ENCODE data around the gene NEU3.
"Not testable (repeated sequence)": the region's sequence is repeated elsewhere in the genome, so short reads cannot be mapped to it uniquely, and the experiment has no call there.

NEU3 gene

DNA sequence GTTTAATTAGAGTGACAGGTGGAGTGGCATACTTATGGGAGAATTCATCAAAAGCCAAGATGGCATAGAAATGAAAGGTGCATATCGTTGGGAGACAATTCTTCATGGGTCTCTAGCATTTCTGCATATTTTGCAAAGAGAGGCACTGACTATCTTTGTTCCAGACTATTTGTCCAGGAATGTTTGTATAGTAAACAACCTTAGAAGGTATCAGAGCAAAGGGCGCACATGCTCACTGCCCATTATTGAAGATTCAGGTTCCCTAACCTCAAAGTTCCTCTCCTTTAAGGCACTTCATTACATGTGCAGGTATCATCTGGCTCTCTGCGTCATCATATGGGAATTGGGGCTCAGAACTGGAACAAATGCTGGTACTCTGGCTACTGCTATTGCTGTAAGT, 4.7 kb upstream of the NEU3 start:
- no peak for DNase-seq (ENCODE audit: low read depth)

DNA sequence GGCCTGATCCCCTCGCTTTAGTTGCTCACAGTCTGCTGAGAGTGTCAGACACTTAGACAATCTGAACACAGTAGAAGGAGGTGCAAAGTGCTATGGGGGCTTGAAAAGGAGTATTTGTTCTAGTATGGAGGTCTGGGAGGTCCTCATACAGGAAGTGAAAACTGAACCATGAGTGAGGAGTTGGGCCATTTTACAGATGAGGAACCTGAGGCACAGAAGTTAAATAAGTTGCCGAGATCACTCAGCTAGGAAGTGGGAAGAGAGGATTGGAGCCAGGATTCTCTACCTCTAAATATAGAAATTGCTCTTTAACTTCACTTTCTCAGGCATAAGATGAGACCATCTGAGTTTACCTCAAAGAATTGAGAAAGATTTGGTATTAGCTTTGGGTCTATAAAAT, 4.0 kb upstream of the NEU3 start:
- no peak for DNase-seq (ENCODE audit: low read depth)

DNA sequence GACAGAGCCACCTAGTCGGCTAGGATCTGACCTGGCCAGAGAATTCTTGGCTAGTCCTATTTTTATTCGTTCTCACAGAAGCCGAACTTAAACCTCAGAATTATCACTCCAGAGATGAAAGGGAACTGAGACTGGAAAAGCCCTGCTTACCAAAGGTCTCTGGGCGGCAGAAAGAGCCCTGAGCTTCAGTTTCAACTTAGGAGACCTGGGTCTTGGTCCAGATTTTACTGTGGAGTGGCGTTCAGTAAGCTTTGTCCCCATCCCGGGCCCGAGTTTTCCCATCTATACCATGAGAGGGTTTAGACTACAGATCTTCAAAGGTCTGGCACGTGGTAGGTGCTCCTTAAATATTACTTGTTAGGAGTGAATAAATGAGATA, 516 bp downstream of the NEU3 start:
- DNase-seq (ENCODE audit: low read depth) = no peak

DNA sequence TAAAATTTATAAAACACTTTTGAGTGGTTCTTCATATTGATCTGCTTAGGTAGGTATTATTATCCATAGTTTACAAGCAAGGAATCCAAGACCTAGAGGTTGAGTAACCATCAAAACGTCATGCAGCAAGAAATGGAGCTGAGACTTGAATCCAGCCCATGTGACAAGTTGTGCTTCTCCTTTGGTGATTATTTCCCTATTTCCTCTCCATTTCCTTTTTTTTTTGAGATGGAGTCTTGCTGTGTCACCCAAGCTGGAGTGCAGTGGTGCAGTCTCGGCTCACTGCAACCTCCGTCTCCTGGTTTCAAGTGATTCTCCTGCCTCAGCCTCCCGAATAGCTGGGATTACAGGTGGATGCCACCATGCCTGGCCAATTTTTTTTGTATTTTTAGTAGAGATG, 1.4 kb downstream of the NEU3 start:
- DNase-seq (ENCODE audit: low read depth) = not testable (repeated sequence)

DNA sequence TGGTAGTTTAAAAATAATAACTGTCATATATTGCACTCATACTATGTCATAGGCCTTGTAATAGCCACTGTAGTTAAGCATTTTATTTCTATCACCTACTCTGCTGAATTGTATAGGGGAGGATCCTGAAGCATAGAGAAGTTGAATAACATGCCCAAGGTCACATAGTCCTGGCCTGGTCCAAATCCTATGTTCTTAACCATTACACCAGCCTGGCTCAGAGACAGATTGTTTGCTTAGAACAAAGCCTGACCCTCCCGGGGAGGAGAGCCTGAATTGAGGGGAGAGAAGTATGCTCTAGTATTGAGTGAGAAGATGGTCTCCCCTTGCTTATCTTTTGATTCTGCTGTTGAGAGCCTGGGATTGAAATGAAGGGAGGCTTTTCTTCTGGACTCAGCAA, 2.2 kb downstream of the NEU3 start:
- DNase-seq (ENCODE audit: low read depth) = no peak

DNA sequence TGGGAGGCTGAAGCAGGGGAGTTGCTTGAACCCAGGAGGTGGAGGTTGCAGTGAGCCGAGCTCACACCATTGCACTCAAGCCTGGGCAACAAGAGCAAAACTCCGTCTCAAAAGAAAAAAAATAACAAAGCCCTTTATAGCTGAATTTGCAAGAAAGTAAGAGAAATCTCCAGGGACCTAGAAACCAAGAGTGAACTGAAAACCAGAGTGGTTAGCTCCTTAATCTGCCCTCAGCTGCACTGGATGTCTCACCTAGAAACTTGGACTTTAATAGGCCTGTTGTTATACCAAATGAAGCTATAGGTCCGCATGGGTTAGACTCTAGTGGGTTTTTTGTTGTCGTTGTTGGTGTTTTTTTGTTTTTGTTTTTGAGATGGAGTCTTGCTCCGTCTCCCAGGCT, 4.1 kb downstream of the NEU3 start:
- DNase-seq (ENCODE audit: low read depth) = no peak

DNA sequence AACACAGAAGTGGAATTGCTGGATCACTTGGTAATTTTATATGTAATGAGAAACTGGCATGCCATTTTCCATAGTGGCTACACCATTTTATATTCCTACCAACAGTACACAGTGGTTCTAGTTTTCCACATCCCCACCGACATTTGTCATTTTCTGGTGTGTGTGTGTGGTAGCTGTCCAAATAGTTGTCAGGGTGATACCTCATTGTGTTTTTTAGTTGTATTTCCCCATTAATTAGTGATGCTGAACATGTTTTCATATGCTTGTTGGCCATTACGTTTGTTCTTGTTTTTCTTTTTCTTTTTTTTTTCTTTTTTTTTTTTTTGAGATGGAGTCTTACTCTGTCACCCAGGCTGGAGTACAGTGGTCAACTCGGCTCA, 12.2 kb downstream of the NEU3 start:
- no peak for DNase-seq (ENCODE audit: low read depth)

DNA sequence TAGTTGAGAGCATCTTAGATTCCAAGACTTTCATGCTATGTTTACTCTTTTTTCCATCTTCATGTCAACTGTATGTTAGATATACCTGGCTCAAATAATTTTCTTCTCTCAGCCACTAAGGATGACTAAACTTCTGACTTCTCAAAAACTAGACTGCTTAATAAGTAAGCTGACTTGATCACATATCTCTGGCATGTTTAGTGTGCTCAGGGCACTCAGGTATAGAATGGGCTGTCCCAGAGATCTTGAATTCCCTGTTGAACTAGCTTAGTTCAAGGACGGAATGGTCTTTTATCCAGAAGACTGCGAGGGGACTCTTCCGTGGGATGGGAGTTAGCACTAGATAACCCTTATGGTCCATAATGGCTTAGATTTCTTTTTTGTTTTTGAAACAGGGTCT, 13.0 kb downstream of the NEU3 start:
- DNase-seq (ENCODE audit: low read depth) = no peak

DNA sequence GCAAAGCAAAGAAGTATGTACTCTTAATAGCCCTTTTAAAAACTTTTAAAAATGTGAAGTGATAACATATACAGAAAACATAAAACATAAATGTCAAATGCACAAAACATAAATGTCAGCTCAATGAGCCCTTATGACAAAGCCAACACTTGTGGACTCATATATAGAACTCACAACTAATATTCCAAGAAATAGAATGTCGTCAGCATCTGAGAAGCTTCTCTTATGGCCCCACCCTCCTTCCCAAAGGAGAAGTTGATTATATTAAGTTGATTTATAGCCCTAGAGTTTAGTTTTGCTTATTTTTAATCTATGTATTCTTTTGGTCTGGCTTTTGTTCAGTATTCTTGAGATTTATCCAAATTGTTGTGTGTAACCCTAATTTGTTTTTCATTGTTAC, 13.8 kb downstream of the NEU3 start:
- DNase-seq (ENCODE audit: low read depth) = no peak

DNA sequence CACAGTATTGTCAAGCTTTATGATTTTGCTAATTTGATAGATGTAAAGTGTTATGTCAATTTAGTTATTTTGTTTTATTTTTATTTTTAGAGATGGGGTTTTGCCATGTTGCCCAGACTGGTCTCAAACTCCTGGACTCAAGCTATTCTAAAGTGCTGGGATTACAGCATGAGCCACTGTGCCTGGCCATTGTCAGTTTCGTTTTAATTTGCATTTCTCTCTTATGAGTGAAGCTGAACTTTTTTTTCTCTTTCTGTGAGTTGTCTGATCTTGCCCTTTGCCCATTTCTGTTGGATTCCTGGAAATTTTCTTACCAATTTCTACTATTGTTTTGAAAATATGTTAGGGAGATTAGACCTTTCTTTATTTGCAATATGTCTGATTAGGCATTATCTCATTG, 15.5 kb downstream of the NEU3 start:
- DNase-seq (ENCODE audit: low read depth) = no peak

DNA sequence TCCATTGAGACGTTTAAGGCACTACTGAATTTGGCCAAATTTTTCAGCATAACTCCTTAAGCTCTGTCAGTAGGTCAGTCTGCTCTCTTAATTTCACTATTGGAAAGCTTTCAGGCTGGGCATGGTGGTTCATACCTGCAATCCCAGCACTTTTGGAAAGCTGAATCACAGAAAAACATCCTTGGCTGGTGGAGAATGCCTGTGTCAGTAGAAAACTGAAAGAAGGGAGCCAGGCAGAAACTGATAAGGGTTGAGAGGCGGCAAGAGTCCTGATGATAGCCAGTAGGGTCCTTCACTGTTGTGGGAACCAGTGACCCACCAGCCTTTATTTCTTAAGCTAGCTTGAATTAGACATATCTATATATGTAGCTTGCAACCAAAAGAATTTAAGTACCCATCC, 22.6 kb downstream of the NEU3 start:
- no peak for DNase-seq (ENCODE audit: low read depth)

DNA sequence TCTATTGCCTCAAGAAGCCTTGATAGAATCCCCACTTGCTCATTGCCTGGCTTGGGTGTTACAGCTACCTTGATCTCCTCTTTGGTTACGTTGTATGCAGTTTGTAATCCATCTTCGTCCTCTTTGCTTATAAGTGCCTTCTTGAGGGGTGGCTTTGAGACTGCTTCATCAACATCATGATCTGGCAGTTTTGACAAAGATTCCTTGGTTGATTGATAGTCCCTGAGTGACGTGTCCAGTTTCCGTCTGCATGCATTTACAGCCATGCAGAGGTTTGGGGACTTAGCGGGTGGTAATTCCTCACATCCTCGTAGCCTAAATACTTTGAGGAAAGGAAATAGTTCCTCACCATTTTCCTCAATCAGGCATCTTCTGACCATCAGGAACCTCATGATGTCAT, 23.1 kb downstream of the NEU3 start:
- DNase-seq (ENCODE audit: low read depth) = no peak

DNA sequence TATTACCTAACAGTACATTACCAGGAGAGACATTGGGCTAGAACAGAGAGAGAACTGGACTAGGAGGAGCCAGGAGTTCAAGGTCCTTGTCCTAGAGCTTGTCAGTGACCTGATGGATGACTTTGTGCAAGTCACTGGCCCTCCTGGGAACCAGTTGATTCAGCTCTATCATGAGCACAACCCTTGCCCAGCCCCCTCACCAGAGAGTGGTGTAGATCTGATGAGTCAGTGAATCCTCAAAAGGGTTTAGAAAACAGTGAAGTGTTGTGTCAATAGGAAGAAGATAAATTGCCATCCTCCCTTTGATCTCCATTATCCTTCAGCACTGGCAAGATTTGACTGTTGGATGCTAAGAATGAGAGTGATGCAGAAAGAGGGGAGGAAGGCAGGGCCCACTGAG, 24.3 kb downstream of the NEU3 start:
- no peak for DNase-seq (ENCODE audit: low read depth)

DNA sequence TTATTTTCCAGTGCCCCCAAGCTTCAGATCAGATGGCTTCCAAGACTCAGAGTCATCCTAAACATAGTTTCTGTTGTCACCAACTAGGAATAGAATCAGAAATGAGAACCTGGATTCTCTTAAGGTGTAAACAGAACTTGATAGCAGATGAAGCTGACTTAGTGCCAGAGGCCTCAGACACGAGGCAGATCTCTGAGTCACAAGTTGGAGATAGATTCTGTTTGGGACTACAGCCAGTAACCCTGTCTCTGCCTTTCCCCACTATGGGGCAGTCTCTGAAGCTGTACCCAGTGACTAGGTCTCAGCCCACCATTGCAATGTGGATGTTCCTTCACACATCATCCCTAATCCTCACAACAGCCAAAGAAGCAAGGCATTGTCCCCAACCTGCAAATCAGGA, 25.4 kb downstream of the NEU3 start:
- DNase-seq (ENCODE audit: low read depth) = no peak

DNA sequence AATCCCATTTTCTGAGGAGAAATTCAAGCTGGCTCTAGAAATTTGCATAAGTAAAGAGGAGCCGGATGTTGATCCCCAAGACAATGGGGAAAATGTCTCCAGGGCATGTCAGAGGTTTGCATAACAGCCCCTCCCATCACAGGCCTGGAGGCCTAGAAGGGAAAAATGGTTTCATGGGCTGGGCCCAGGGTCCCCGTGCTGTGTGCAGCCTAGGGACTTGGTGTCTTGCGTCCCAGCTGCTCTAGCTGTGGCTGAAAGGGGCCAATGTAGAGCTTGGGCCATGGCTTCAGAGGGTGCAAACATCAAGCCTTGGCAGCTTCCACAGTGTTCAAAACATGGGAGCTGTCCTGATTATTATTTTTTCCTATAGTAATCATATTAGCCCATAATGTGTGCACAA, 30.5 kb downstream of the NEU3 start:
- not testable (repeated sequence) for DNase-seq (ENCODE audit: low read depth)

DNA sequence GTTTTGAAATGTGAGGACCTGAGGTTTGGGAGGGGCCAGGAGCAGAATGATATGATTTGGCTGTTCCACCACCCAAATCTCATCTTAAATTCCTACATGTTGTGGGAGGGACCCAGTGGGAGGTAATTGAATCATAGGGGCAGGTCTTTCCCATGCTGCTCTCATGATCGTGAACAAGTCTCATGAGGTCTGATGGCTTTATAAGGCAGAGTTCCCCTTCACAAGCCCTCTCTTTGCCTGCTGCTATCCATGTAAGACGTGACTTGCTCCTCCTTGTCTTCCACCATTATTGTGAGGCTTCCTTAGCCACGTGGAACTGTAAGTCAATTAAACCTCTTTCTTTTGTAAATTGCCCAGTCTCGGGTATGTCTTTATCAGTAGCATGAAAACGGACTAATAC, 31.6 kb downstream of the NEU3 start:
- DNase-seq (ENCODE audit: low read depth) = not testable (repeated sequence)

DNA sequence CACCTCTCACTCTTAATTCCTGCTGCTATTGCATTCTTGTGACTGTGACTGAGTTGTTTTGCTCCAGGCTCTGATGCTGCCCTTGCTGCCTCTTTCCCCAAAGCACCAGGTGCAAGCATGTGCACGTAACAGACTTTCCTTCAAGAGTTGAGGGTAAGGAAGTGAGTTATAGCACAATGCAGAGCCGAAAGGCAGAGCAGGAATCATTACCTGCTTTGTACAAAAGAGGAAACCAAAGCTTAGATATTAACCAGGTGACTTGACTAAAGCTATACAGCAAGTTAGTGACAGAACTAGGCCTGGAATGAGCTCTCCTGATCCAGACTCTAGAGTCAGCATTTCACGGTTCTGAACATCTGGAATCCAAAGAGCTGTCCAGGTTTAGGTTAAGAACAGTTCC, 33.6 kb downstream of the NEU3 start:
- DNase-seq (ENCODE audit: low read depth) = no peak

DNA sequence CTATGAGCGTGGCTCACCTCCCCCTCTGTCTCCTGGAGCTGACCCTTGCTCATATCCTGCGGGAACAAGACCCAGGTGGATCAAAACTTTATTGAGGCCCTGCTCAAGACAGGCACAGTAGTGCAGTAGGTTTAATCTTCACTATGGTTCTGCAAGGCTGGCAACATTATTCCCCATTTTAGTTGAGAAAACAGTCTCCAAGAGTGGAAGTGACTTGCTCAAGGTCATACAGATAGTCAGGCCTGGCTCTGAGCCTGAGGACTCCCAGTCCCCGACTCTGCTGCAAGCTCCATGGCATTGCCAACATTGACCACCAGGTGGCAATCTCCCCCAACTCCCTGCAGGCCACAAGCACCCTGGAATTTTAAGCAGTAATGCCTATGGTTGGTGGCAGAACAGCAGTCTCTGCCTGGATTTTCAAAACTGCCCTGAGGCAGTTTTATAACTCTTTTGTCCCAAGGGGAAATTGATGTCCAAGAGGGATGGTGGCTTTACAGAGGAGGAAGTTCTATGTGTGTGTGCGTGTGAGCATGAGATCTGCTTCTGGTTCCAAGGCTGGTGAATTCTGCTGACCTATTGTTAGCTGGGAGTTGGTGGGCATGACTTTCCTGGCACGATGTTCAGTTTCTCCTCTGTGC, 34.1 kb downstream of the NEU3 start:
- peak; percentile 56 for DNase-seq (ENCODE audit: low read depth)

DNA sequence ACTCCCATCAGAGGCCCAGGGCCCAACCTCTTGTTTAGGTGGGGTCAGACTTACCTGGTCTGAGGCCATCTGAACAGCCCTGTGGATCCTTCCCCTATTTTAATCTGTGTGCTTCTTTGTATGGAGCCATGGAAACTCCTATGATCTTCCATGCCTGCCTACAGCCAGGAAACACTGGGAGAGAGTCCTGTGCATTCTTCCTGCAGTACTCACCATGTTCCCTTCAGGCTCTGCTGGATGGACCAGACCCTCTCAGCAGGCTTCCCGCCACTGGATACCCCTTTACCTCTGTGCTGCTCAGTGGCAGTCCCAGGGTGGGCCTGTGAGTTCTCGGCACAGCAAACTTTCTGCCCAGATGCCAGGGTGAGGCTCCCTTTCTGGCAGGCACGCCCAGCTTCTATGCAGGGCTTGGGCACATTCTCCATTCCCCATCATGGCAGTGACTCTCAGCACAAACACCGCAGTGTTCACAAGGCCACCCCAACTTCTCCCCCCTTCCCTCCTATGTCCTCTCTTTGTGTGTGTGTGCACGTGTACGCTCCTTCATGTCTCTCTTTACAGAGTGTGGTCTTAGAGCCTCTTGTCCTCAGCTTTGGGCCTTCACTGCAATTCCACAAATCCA, 34.8 kb downstream of the NEU3 start:
- no peak for DNase-seq (ENCODE audit: low read depth)

DNA sequence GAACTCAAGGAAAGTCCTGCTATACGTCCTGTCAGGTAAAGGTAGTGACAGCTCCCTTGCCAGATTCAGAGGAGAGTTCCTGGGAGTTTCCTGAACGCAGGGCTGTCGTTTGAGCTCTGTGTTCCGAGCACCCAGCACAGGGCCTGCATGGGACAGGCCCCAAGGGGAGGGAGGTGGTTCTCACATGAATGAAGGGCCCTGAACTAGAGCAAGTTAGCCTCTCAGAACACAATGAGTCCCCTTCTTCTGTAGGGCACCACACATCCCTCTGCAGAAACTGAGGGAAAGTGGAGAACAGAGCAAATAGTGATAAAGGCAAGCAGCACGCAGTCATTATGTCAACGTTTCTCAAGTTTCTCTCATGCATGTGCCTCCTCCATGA, 35.3 kb downstream of the NEU3 start:
- no peak for DNase-seq (ENCODE audit: low read depth)

DNA sequence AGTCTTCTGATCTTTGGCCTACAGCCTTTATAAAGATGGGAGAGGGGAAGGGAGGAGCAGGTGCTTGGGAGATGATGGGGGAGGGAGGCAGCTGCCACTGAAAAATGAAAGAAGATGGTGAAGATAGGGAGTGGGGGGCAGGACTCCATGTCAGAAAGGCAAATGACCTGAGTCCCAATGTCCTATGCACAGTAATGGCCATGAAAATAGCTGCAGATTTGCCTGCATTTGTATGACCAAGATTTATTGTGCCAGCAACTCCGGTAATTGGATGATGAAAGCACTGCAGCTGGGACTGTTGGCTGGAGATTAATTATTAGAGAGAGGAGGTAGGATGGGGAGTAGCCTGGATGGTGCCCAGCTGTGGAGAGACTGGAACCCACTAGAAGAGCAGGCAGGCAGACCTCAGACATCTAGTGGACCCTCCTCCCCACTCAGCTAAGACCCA, 36.1 kb downstream of the NEU3 start:
- no peak for DNase-seq (ENCODE audit: low read depth)

DNA sequence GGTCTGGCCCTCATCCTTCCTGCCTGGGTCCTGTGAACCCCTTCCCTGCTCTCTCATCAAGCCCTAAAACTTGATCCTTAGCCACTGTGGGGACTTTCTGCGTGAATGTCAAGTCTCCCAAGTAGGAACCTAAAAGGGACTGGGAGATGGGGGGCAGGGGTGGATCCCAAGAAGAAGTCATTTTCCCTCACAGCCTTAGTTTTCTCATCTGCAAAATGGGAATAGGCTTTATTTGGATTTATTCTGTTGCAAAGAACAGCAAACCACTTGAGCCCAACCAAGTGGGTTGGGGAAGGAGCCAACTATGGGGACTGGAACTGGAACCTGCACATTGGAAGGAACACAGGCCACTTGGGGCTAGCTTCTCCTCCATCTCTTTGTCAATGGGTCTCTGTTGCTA, 36.8 kb downstream of the NEU3 start:
- DNase-seq (ENCODE audit: low read depth) = no peak

DNA sequence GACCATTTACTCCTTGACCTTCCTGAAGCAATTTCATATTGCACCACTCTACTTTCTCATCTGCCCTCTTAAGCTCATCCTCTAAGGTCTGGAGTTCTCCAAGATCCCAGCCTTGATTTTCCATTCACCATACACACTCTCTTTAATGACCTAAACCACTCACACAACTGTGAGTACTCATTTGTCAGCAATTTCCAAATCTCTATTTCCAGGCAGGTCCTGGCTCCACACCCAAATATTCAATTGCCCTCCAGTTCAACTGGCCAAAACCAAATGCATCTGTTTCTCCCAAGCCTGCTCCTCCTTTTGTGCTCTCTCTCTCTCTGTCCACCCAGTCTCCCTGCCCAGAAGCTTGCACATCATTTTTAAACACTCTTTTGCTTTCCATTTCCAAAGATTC, 39.6 kb downstream of the NEU3 start:
- DNase-seq (ENCODE audit: low read depth) = no peak

DNA sequence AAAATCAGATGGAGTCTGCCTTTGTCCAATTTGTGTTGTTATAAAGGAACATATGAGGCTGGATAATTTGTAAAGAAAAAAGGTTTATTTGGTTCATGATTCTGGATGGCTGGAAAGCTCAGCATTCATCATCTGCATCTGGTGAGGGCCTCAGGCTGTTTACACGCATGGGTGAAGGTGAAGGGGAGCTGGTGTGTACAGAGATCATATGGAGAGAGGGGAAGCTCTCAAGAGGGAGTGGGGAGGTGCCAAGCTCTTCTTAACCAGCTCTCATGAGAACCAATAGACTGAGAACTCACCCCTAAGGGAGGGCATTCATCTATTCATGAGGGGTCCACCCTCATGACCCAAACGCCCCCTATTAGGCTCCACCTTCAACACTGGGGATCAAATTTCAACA, 40.0 kb downstream of the NEU3 start:
- DNase-seq (ENCODE audit: low read depth) = no peak
